Measurements from ENCODE around the gene SOX6.
"Not testable (repeated sequence)": the region's sequence is repeated elsewhere in the genome, so short reads cannot be mapped to it uniquely, and the experiment has no call there.

Gene SOX6

DNA sequence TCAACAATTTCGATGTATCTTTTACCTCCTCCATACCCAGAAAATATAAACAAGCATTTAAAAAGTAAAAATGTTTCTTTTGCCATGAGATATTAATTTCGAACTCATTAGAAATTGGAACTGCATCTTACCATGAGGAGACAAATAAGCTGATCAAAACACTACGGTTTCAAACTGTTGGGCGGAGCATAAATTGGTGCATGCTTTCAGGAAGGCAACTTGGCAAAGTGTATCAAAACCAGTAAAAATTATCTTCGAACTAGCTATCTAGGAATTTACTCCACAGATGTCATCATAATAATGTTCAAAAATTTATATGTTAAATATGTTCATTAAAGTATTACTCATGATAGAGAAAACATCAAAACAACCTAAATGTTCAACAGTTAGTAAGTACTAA is 21.4 kb upstream of the SOX6 start:
- no peak overlapping the region for H3K27ac ChIP-seq
- no peaks in the 10 kb centered on the region for H3K27me3 ChIP-seq
- no peak for DNase-seq
- intact Hi-C loops (cut with DNase I; ENCODE audit: low total_unique reads), result no loop called here
- H3K4me3 ChIP-seq, result no peak overlapping the region
- H3K4me1 ChIP-seq, result peaks cover 0 to 30% (median 0%) of the 10 kb centered on the region in 4 donors
- no peaks in the 10 kb centered on the region for H3K9me3 ChIP-seq
- TF ChIP-seq CTCF (IDR thresholded peaks at IDR 0.05), result no peak
- no peaks in the 10 kb centered on the region for H3K36me3 ChIP-seq

- peaks cover 0 to 18% (median 0%) of the 10 kb centered on the region in 4 donors for H3K4me1 ChIP-seq
- H3K27ac ChIP-seq; H3K9me3 ChIP-seq; H3K27me3 ChIP-seq; H3K4me3 ChIP-seq; H3K36me3 ChIP-seq; DNase-seq; intact Hi-C loops (cut with DNase I; ENCODE audit: low total_unique reads): not testable (repeated sequence)
Measured at GRCh38 chr11:16375664-16376063, 19.3 kb upstream of the SOX6 start.

DNA sequence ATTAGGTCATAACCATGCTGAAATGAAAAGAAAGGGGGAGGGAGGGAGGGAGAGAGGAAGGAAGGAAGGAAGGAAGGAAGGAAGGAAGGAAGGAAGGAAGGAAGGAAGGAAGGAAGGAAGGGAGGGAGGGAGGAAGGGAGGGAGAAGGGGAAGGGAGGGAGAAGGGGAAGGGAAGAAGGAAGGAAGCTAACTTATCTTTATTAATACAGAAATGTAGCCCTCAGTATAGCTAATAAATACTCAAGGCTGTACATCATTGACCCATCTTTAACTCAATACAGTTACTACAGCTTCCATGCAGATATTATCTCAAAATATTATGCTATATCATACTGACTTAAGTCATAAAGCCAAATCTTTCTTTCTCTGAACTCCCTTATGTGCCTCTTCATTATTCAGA is 17.4 kb upstream of the SOX6 start:
- Histone ChIP-seq H3K27ac (no peak overlapping the region), H3K27me3 (no peaks in the 10 kb centered on the region), H3K4me1 (peaks cover 0 to 20% (median 0%) of the 10 kb centered on the region in 4 donors), H3K4me3 (no peak overlapping the region), H3K9me3 (no peaks in the 10 kb centered on the region), H3K36me3 (no peaks in the 10 kb centered on the region)
- intact Hi-C loops (cut with DNase I; ENCODE audit: low total_unique reads), result no loop called here
- TF ChIP-seq CTCF (IDR thresholded peaks at IDR 0.05), result no peak
- DNase-seq, result no peak

DNA sequence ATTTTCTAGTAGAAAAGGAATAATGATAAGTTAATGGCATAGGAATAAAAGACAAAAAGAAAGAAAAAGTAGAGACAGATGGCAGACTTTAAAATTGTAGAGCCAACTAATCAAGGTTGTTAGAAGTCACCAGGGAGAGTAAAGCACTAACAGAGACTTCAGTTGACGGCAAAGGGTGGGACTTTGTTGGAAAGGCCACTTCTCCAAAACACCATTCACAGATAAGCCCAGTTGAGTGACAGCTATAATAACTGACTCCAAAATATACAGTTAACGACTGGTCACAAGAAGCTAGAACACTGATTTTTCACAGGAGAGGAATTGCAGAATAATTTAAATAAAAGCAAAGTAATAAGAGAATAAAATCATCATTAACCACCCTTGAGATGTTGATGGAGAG is 16.0 kb upstream of the SOX6 start:
- Histone ChIP-seq H3K9me3 (no peaks in the 10 kb centered on the region), H3K4me1 (peaks cover 0 to 20% (median 0%) of the 10 kb centered on the region in 4 donors), H3K27ac (no peak overlapping the region), H3K27me3 (no peaks in the 10 kb centered on the region), H3K36me3 (no peaks in the 10 kb centered on the region), H3K4me3 (no peak overlapping the region)
- no peak for DNase-seq
- TF ChIP-seq CTCF (IDR thresholded peaks at IDR 0.05), result no peak
- intact Hi-C loops (cut with DNase I; ENCODE audit: low total_unique reads), result no loop called here

DNA sequence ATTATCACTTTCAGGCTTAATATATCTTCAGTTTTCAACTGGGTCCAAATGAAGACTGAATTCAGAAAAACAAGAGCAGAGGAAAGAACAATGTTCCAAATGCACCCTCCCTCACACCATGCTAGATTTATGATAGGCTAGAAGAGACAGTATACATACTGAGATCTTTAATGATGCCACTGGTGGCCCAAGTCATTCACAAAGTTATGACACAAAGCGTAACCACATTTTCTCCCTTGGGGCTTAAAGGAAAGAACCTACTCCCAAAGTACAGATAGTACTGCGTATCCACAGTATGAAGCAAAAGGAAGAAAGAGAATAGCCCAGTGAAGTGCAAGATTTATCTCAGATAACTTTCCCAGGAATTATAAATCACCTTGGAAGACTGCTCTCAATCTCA is 10.9 kb upstream of the SOX6 start:
- intact Hi-C loops (cut with DNase I; ENCODE audit: low total_unique reads), result no loop called here
- no peak overlapping the region for H3K4me3 ChIP-seq
- no peaks in the 10 kb centered on the region for H3K36me3 ChIP-seq
- peaks cover 0 to 22% (median 0%) of the 10 kb centered on the region in 4 donors for H3K4me1 ChIP-seq
- H3K27me3 ChIP-seq, result no peaks in the 10 kb centered on the region
- TF ChIP-seq CTCF (IDR thresholded peaks at IDR 0.05), result no peak
- H3K9me3 ChIP-seq, result no peaks in the 10 kb centered on the region
- no peak for DNase-seq
- no peak overlapping the region for H3K27ac ChIP-seq

- Histone ChIP-seq H3K27ac (no peak overlapping the region), H3K9me3 (no peaks in the 10 kb centered on the region), H3K4me1 (peaks cover 0 to 22% (median 0%) of the 10 kb centered on the region in 4 donors), H3K27me3 (no peaks in the 10 kb centered on the region), H3K4me3 (no peak overlapping the region), H3K36me3 (no peaks in the 10 kb centered on the region)
- intact Hi-C loops (cut with DNase I; ENCODE audit: low total_unique reads), result no loop called here
- TF ChIP-seq CTCF (IDR thresholded peaks at IDR 0.05), result no peak
- no peak for DNase-seq
Measured at GRCh38 chr11:16365581-16366228, 9.4 kb upstream of the SOX6 start.

Measured in tibial artery (tissue), 4 donors.